Peyer's patch (tissue), 4 donors: ENCODE results near the gene KRT6C.

Source experiments
- CTCF ChIP-seq, 6 experiments: fragments of 450-650 bp in 4 of 6; fragments of 200-600 bp in 2 of 6; sonication (generic) in 1 of 6; IDR thresholded peaks; one replicate each; pipeline ENCODE4 v1.5.1; 2017 to 2019; ENCODE audit warnings: antibody characterized with exemption in 6 of 6, mild to moderate bottlenecking in 3 of 6, moderate library complexity in 1 of 6
- POLR2A ChIP-seq, 2 donors: fragments of 450-650 bp; IDR thresholded peaks; one replicate each; pipeline ENCODE4 v1.5.1; 2017; ENCODE audit warnings: antibody characterized with exemption in 2 of 2, mild to moderate bottlenecking in 2 of 2, moderate library complexity in 2 of 2

GRCh38 chr12:52441320-52441911 lies 32.2 kb downstream of the KRT6C start:
- TF ChIP-seq POLR2A (IDR thresholded peaks at IDR 0.05) (no peak), CTCF (IDR thresholded peaks at IDR 0.05) (no peak)
